Hematopoietic multipotent progenitor cell treated with erythropoietin and hydrocortisone succinate and interleukin-3 and kit ligand, for 15 days (in vitro differentiated cells): ENCODE results near the gene ZFX.

Source experiments
- DNase-seq: peaks from one replicate; pipeline ENCODE4 v3.0.0-alpha.2; 2015; ENCODE audit warnings: low spot score

Gene ZFX

GRCh38 chrX:24235084-24235710 is 85.7 kb downstream of the ZFX start:
- no peak for DNase-seq

GRCh38 chrX:24241822-24242648 is 92.5 kb downstream of the ZFX start:
- peak; percentile 21 for DNase-seq

GRCh38 chrX:24242649-24243175 is 93.2 kb downstream of the ZFX start:
- no peak for DNase-seq

- no peak for DNase-seq
These were observed 93.7 kb downstream of the ZFX start for GRCh38 chrX:24243188-24243587.

GRCh38 chrX:24243692-24244091 is 94.2 kb downstream of the ZFX start:
- no peak for DNase-seq

- DNase-seq = no peak
These were observed 95.7 kb downstream of the ZFX start for GRCh38 chrX:24245202-24245601.

- DNase-seq = no peak
These were observed 98.5 kb downstream of the ZFX start for GRCh38 chrX:24248042-24248441.

- DNase-seq = no peak
These were observed 103.5 kb downstream of the ZFX start for GRCh38 chrX:24253030-24253429.

- DNase-seq = no peak
These were observed 103.9 kb downstream of the ZFX start for GRCh38 chrX:24253469-24253868.

GRCh38 chrX:24257011-24257410 is 107.5 kb downstream of the ZFX start:
- DNase-seq = no peak

GRCh38 chrX:24259544-24260240 is 110.2 kb downstream of the ZFX start:
- peak; percentile 2 for DNase-seq

GRCh38 chrX:24260842-24261550 is 111.5 kb downstream of the ZFX start:
- no peak for DNase-seq

- DNase-seq = no peak
These were observed 112.8 kb downstream of the ZFX start for GRCh38 chrX:24262309-24262708.

- no peak for DNase-seq
These were observed 114.9 kb downstream of the ZFX start for GRCh38 chrX:24264383-24264782.
